Liver (tissue), 9 donors: Measurements from ENCODE around the gene DUSP23. TPM values are rescaled to one million over a fixed set of nuclear protein-coding genes. Genes with fewer than 3 reads are reported as not detected.
A peak's percentile ranks its signal among the peaks of the same experiment; 100 is the strongest.

Source experiments
- DNase-seq: peaks from one replicate; pipeline ENCODE4 v3.0.0-alpha.2; 2017; ENCODE audit warnings: low spot score
- H3K27ac ChIP-seq, 2 donors: one replicate each; pipeline ENCODE4 v1.7.0; 2013; ENCODE audit warnings: inconsistent platforms in 2 of 2, low read length in 2 of 2, control low read depth in 1 of 2, low read depth in 1 of 2, mild to moderate bottlenecking in 1 of 2
- H3K27me3 ChIP-seq, 4 donors: one replicate each; pipeline versions ENCODE4 v1.6.1 to v1.7.0; 2013; ENCODE audit warnings: low read length in 3 of 4, inconsistent platforms in 1 of 4, mild to moderate bottlenecking in 1 of 4, moderate library complexity in 1 of 4; ENCODE audit not compliant: control insufficient read depth in 4 of 4, insufficient read depth in 4 of 4
- H3K36me3 ChIP-seq, 4 donors: one replicate each; pipeline versions ENCODE4 v1.6.1 to v1.7.0; 2013; ENCODE audit warnings: low read length in 3 of 4, mild to moderate bottlenecking in 3 of 4, low read depth in 1 of 4, moderate library complexity in 1 of 4; ENCODE audit not compliant: control insufficient read depth in 4 of 4, insufficient read depth in 3 of 4
- H3K4me1 ChIP-seq, 4 donors: one replicate each; pipeline versions ENCODE4 v1.6.1 to v1.7.0; 2013; ENCODE audit warnings: low read length in 3 of 4, mild to moderate bottlenecking in 3 of 4, moderate library complexity in 1 of 4; ENCODE audit not compliant: control insufficient read depth in 4 of 4, insufficient read depth in 4 of 4
- H3K4me3 ChIP-seq, 3 donors: one replicate each; pipeline versions ENCODE4 v1.6.1 to v1.7.0; 2013; ENCODE audit warnings: low read length in 3 of 3, control low read depth in 1 of 3, low read depth in 1 of 3, mild to moderate bottlenecking in 1 of 3
- H3K9ac ChIP-seq, 2 donors: one replicate each; pipeline ENCODE4 v1.7.0; 2013; ENCODE audit warnings: low read length in 2 of 2, mild to moderate bottlenecking in 2 of 2, moderate library complexity in 2 of 2, control low read depth in 1 of 2, low read depth in 1 of 2
- H3K9me3 ChIP-seq, 4 donors: one replicate each; pipeline versions ENCODE4 v1.6.1 to v1.7.0; 2013; ENCODE audit warnings: low read length in 3 of 4; ENCODE audit not compliant: control insufficient read depth in 4 of 4
- ATF3 ChIP-seq: IDR thresholded peaks from 2 replicates; pipeline ENCODE4 v1.6.1; 2016; ENCODE audit warnings: antibody characterized with exemption
- CTCF ChIP-seq: fragments of 150-350 bp; IDR thresholded peaks from 2 replicates; pipeline ENCODE4 v1.5.1; 2017; ENCODE audit warnings: improper control_type of control experiment, low read depth, low read length; ENCODE audit not compliant: missing input control
- EGR1 ChIP-seq, 2 donors: IDR thresholded peaks; 2 replicates each; pipeline ENCODE4 v1.6.1; 2016 to 2018; ENCODE audit warnings: antibody characterized with exemption in 2 of 2, low read depth in 2 of 2
- FOXA1 ChIP-seq: IDR thresholded peaks from 2 replicates; pipeline ENCODE4 v1.6.1; 2016; ENCODE audit warnings: antibody characterized with exemption
- FOXA2 ChIP-seq: IDR thresholded peaks from 2 replicates; pipeline ENCODE4 v1.6.1; 2016; ENCODE audit warnings: antibody characterized with exemption
- GABPA ChIP-seq, 2 donors: IDR thresholded peaks in 1 of 2; conservative IDR thresholded peaks in 1 of 2; 2 replicates each; pipeline ENCODE4 v1.6.1; 2016; ENCODE audit warnings: antibody characterized with exemption in 2 of 2, mild to moderate bottlenecking in 1 of 2, moderate library complexity in 1 of 2
- HNF4A ChIP-seq, 2 donors: conservative IDR thresholded peaks; 2 replicates each; pipeline ENCODE4 v1.6.1; 2016; ENCODE audit warnings: antibody characterized with exemption in 2 of 2, mild to moderate bottlenecking in 2 of 2
- HNF4G ChIP-seq: IDR thresholded peaks from 2 replicates; pipeline ENCODE4 v1.6.1; 2016; ENCODE audit warnings: antibody characterized with exemption
- MAX ChIP-seq: IDR thresholded peaks from 2 replicates; pipeline ENCODE4 v1.6.1; 2016; ENCODE audit warnings: antibody characterized with exemption
- NR2F2 ChIP-seq: IDR thresholded peaks from 2 replicates; pipeline ENCODE4 v1.6.1; 2016; ENCODE audit warnings: antibody characterized with exemption
- RAD21 ChIP-seq, 2 donors: IDR thresholded peaks; 2 replicates each; pipeline ENCODE4 v1.6.1; 2016; ENCODE audit warnings: antibody characterized with exemption in 2 of 2, mild to moderate bottlenecking in 2 of 2
- REST ChIP-seq: IDR thresholded peaks from 2 replicates; pipeline ENCODE4 v1.6.1; 2016; ENCODE audit warnings: antibody characterized with exemption, mild to moderate bottlenecking
- RXRA ChIP-seq, 2 donors: IDR thresholded peaks; 2 replicates each; pipeline ENCODE4 v1.6.1; 2017 to 2018; ENCODE audit warnings: antibody characterized with exemption in 2 of 2, mild to moderate bottlenecking in 1 of 2
- SP1 ChIP-seq: IDR thresholded peaks from 2 replicates; pipeline ENCODE4 v1.6.1; 2018; ENCODE audit warnings: antibody characterized with exemption, mild to moderate bottlenecking
- TAF1 ChIP-seq: conservative IDR thresholded peaks from 2 replicates; pipeline ENCODE4 v1.6.1; 2016; ENCODE audit warnings: antibody characterized with exemption, mild to moderate bottlenecking
- YY1 ChIP-seq: IDR thresholded peaks from 2 replicates; pipeline ENCODE4 v1.6.1; 2016; ENCODE audit warnings: antibody characterized with exemption, mild to moderate bottlenecking
- ZBTB33 ChIP-seq: IDR thresholded peaks from 2 replicates; pipeline ENCODE4 v1.6.1; 2016; ENCODE audit warnings: antibody characterized with exemption
- WGBS: extraction: QIAGEN DNeasy Blood & Tissue Kit; methylation state at CpG from one replicate; pipeline ENCODE4 v1.1.7; 2013; 5-methylcytosine and 5-hydroxymethylcytosine counted together
- polyA plus RNA-seq, 2 donors: library from polyadenylated mRNA; stranded (reverse) in 1 of 2; unstranded in 1 of 2; fragments of 200-250 nt in 1 of 2; fragments of >200 nt in 1 of 2; fragmentation: Nextera tagmentation in 1 of 2; extraction: Ambion mirVana in 1 of 2; gene quantifications; one replicate each; pipeline versions ENCODE4 v1.2.1 to v1.2.3, GENCODE V29; 2013 to 2015
- total RNA-seq, 2 donors: library from RNA; depleted of rRNA; stranded (reverse); fragments of >200 nt; gene quantifications; one replicate each; pipeline ENCODE4 v1.2.3, GENCODE V29; 2014
- donor health status: healthy.
- donor health status: healthy.
- donor health status: healthy.
- donor health status: healthy.
- donor health status: healthy.

The DUSP23 gene
- total and polyA plus RNA-seq, 4 donors: 26.6 to 192 (median 113) TPM

GRCh38 chr1:159779403-159779851, 1.3 kb upstream of the DUSP23 start:
- no peaks in the 10 kb centered on the region for H3K36me3 ChIP-seq
- no peaks in the 10 kb centered on the region for H3K9me3 ChIP-seq
- H3K4me1 ChIP-seq: peaks cover 3 to 36% (median 12%) of the 10 kb centered on the region in 4 donors
- H3K27ac ChIP-seq: no peak overlapping the region
- 84% methylated on average over 2 of the region's 2 CpGs for WGBS
- no peak for DNase-seq
- no peaks in the 10 kb centered on the region for H3K27me3 ChIP-seq
- H3K4me3 ChIP-seq: no peak overlapping the region
- TF ChIP-seq YY1 (no peak), NR2F2 (no peak), MAX (no peak), CTCF (no peak), GABPA (IDR thresholded peaks at IDR 0.05 in 1 of 2, conservative IDR thresholded peaks at IDR 0.05 in 1 of 2) (no peak), ATF3 (no peak), FOXA1 (no peak), TAF1 (no peak), RXRA (IDR thresholded peaks at IDR 0.05) (no peak), RAD21 (IDR thresholded peaks at IDR 0.05) (no peak), ZBTB33 (no peak), EGR1 (IDR thresholded peaks at IDR 0.05; ENCODE audit: low read depth in 2 of 2) (no peak)
- H3K9ac ChIP-seq: no peak overlapping the region

- Histone ChIP-seq H3K36me3 (no peaks in the 10 kb centered on the region), H3K27ac (peak overlapping the region; percentile 88 to 92), H3K9me3 (no peaks in the 10 kb centered on the region), H3K27me3 (no peaks in the 10 kb centered on the region), H3K9ac (no peak overlapping the region), H3K4me3 (peak overlapping the region; percentile 68 to 85 (median 78)), H3K4me1 (peaks cover 0 to 22% (median 7%) of the 10 kb centered on the region in 4 donors)
- 96% methylated on average over 12 of the region's 12 CpGs for WGBS
- no peak for DNase-seq
- TF ChIP-seq YY1 (no peak), REST (no peak), RAD21 (IDR thresholded peaks at IDR 0.05) (no peak), CTCF (no peak), RXRA (IDR thresholded peaks at IDR 0.05) (no peak), GABPA (IDR thresholded peaks at IDR 0.05 in 1 of 2, conservative IDR thresholded peaks at IDR 0.05 in 1 of 2) (no peak), MAX (no peak), FOXA2 (no peak), HNF4A (conservative IDR thresholded peaks at IDR 0.05) (no peak), SP1 (no peak), HNF4G (no peak)
Observed at GRCh38 chr1:159781992-159782391, 1.2 kb downstream of the DUSP23 start.
